HFF-Myc (cell line): ENCODE data around the gene UBQLN3.

Experiments
- DNase-seq: peaks from one replicate; pipeline ENCODE4 v3.0.0-alpha.2; 2011; ENCODE audit warnings: low read depth; ENCODE audit errors: extremely low read depth
- H3K4me3 ChIP-seq: replicated peaks from 2 replicates; pipeline ENCODE4 v1.5.1; 2011; ENCODE audit warnings: low read depth, mild to moderate bottlenecking, control low read depth, low read length
- CTCF ChIP-seq: IDR thresholded peaks from 2 replicates; pipeline ENCODE4 v1.5.1; 2012; ENCODE audit warnings: mild to moderate bottlenecking, low read depth, low read length, control low read depth; ENCODE audit errors: missing control alignments

Gene UBQLN3

GRCh38 chr11:5473921-5474320 is 35.8 kb downstream of the UBQLN3 start:
- H3K4me3 ChIP-seq, result no peak overlapping the region
- TF ChIP-seq CTCF, result no peak
- DNase-seq, result no peak

- no peak for DNase-seq
- H3K4me3 ChIP-seq, result no peak overlapping the region
- no peak for TF ChIP-seq CTCF
Observed at GRCh38 chr11:5467527-5467926, 42.2 kb downstream of the UBQLN3 start.

- no peak overlapping the region for H3K4me3 ChIP-seq
- no peak for TF ChIP-seq CTCF
Observed at GRCh38 chr11:5460983-5461621, 48.7 kb downstream of the UBQLN3 start.

More at GRCh38 chr11:5460983-5461621, 48.7 kb downstream of the UBQLN3 start:
- no peak for DNase-seq
